ACHN (cell line): Measurements from ENCODE around the gene RPL36AL.

Source experiments
- DNase-seq: peaks from one replicate; pipeline ENCODE4 v3.0.0-alpha.2; 2015
- in situ Hi-C: cut with HindIII; loops from 2 replicates; pipeline ENCODE4 v1.10.0; 2017; ENCODE audit warnings: low sequenced_read_pairs, low pct_ligation_motif_present, low pct_unique_long_range_greater_than_20kb

The RPL36AL gene

DNA sequence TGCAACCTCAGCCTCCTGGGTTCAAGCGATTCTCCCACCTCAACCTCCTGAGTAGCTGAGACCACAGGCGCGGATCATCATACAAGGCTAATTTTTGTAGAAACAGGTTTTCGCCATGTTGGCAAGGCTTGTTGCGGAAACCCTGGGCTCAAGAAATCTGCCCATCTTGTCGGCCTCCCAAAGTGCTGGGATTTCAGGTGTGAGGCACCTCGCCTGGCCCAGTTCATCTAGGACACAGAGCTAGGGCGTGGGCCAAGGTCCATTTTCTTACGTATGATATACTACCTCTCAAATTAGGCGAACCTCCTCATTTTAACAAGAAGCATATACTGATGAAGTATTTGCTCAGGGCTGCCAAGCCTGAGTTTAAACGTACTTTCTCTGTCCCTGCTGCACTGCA, 36.4 kb downstream of the RPL36AL start:
- DNase-seq: no peak
- in situ Hi-C loops: no loop called here

DNA sequence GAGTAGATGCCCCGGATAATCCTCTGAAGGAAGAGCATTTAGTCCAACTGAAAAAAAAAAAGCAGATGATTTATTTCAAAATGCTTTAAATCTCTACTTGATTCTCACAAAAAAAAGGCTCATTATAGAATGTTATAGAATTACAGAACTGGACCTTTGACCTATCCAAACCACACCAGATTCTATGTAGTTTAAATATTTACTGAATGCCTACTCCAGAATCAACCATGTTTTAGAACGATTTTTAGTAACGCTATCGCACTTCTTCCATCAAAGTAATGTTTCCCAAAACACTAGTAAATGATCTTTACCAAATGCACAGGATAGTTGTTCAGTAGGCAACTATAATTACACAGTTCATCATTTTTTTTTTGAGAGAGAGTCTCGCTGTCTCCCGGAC, 36.8 kb downstream of the RPL36AL start:
- DNase-seq: no peak
- in situ Hi-C loops: no loop called here

DNA sequence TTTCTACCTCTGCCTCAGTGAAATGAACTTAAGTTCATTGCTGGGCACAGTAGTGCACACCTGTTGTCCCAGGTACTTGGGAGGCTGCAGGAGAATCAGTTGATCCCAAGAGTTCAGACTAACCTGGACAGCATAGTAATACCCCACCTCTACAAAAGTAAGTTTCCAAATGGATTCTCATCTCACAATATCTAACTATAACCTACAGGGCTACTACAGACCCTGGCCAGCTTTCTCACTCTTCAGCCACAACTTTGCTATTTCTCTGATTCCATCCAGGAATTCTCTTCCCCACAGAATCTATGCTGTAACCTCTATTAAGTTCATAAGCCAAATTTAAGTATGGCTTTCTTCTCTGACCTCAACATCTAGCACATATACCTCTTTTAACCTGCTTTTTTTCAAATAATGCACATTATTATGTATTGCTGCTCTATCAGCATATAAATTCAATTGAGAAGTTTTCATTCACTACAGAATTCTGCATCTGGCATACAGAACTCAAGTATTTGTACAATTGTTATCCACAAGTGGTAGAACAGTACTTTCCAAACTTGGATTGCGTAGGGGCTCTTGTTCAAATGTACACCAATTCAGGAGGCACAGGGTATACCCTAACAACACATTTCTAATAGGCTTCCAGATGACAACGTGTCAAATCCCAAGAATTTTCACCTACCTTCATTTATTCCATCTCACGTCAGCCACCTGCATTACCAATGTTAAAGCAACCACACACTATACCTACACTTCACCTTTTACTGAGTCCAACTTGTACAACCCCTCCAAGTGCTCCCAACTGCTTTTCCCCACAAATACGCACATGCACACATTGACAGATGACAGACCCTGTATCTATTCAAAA, 38.1 kb downstream of the RPL36AL start:
- in situ Hi-C loops: no loop called here
- no peak for DNase-seq

DNA sequence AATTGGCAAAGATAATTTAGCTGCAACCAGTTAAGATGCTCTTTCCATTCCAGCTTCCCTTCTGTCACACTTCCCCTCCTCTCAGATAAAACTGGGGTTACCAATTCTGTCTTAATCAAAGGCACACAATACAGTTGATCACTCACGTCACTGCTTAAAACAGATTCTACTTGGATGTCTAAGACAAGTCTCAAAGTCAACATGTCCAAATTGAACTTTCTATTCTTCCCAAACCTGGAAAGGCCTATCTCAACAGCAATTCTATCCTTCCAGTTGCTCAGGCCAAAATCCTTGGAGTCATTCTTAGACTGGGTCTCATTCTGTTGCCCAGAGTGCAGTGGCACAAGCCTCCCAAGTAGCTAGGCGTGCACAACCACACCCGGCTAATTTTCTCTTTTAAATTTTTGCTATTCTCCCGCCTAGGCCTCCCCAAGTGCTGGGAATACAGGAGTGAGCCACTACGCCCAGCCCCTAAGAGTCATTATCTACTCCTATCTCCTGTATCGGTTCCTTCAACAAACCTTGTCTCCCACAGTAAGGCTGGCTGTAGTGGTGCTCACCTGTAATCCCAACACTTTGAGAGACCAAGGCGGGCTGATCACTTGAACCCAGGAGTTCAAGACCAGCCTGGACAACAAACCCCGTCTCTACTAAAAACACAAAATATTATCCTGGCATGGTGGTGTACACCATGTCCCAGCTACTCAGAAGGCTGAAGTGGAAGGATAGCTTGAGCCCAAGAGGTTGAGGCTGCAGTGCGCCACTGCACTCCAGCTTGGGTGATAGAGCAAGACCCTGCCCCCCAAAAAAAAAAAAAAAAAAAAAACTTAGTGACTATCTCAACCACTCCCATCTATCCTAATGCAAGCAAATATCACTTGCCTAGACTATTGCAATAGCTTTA, 39.0 kb downstream of the RPL36AL start:
- DNase-seq: no peak
- in situ Hi-C loops: no loop called here

DNA sequence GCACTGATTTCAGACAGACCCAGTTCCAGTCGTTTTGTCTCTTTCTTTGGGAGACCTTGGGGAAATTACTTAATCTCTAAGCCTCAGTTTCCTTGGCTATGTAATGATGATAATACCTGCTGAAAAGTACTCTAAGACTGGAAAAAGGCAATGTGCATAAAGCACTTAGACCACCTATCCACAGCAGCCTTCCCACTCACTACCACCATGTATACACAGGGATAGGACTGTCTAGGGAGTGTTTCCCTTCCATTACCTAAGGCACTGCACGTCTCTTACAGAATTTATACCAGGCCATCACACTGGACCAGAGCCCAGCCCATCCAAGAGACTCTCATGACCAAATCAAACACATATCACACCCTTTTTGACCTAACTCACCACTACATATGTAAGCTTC, 40.6 kb downstream of the RPL36AL start:
- in situ Hi-C loops: no loop called here
- DNase-seq: no peak

DNA sequence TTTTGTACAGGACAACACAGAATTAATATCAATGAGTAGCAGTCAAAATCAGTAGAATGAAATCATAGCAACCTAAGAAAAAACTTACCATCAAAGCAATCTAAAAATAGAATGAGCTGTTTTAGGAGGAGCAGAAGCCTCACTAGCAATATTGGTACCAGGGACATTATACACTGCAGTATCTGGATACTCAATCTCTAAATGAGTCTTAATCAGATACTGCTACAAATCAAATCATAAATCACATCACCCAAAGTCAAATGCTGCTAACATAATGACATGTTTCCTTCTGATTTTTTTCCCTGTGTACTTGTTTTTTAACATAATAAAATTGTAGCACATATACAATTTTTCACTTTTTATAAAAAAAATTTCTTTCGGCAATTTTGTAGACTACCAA, 42.3 kb downstream of the RPL36AL start:
- in situ Hi-C loops: no loop called here
- DNase-seq: no peak

DNA sequence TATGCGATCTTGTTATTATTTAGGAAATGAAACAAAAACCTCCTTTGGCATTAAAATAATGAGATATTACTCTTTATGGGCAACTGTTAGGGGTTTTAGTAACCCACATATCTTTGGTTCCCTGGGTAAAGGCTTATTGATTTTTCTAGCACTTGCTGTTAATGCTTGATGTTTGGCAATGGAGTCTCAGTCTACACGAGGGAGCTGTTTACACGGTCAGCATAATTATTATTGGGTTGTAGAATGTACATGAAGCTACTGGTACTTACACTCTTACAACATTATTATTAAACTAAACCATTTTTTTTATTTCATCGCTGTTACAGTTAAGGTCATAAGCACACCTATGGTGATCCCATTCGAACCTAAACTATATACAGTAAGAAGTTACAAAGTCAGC, 46.4 kb downstream of the RPL36AL start:
- in situ Hi-C loops: no loop called here
- no peak for DNase-seq

DNA sequence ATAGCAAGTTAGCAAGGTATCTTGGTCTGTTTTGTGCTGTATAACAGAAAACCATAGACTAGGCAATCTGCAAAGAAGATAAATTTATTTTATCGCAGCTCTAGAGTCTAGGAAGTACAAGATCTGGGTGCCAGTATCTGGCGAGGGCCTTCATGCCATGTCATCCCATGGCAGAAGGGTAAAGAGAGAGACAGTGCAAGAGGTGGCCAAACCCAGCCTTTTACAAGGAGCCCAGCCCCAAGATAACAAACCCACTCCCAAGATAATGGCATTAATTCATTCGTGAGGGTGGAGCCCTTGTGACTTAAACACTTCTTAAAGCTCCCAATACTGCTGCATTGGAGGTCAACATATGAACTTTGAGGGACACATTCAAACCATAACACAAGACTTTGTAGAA, 51.1 kb downstream of the RPL36AL start:
- DNase-seq: no peak
- in situ Hi-C loops: no loop called here
